HepG2 (cell line): ENCODE results near the gene PSMD12. TPM values are rescaled to one million over a fixed set of nuclear protein-coding genes. Genes with fewer than 3 reads are reported as not detected.

ENCODE experiments used
- AGO2 ChIP-seq: fragments of 200-400 bp; formaldehyde crosslinking; optimal IDR thresholded peaks from 2 replicates; pipeline ENCODE3; 2017; ENCODE audit warnings: mild to moderate bottlenecking, low read depth, low read length, moderate library complexity
- ATF3 ChIP-seq: sonication (generic); formaldehyde crosslinking; IDR thresholded peaks from 2 replicates; pipeline ENCODE4 v1.4.0; 2020; ENCODE audit warnings: missing genetic modification reagents
- DPF2 ChIP-seq: sonication (generic); formaldehyde crosslinking; IDR thresholded peaks from 2 replicates; pipeline ENCODE4 v1.4.0; 2020; ENCODE audit warnings: mild to moderate bottlenecking, low read depth, missing genetic modification reagents, borderline replicate concordance
- MLLT10 ChIP-seq: sonication (generic); formaldehyde crosslinking; IDR thresholded peaks from 2 replicates; pipeline ENCODE4 v1.4.0; 2020; ENCODE audit warnings: missing genetic modification reagents
- MYPOP ChIP-seq: sonication (generic); formaldehyde crosslinking; IDR thresholded peaks from 2 replicates; pipeline ENCODE4 v1.8.1; 2023; ENCODE audit warnings: mild to moderate bottlenecking, moderate library complexity, missing genetic modification reagents
- PATZ1 ChIP-seq: sonication (generic); formaldehyde crosslinking; IDR thresholded peaks from 2 replicates; pipeline ENCODE4 v1.4.0; 2020; ENCODE audit warnings: missing genetic modification reagents
- TBX3 ChIP-seq: fragments of 450-650 bp; IDR thresholded peaks from 2 replicates; pipeline ENCODE4 v1.6.1; 2017; ENCODE audit warnings: antibody characterized with exemption, mild to moderate bottlenecking, inconsistent platforms, borderline replicate concordance
- TFDP1 ChIP-seq: IDR thresholded peaks from 2 replicates; pipeline ENCODE4 v1.6.1; 2016; ENCODE audit warnings: missing compliant biosample characterization, missing genetic modification reagents, borderline replicate concordance
- TGIF2 ChIP-seq: IDR thresholded peaks from 2 replicates; pipeline ENCODE4 v1.6.1; 2016; ENCODE audit warnings: control low read depth, missing compliant biosample characterization
- TRAFD1 ChIP-seq: sonication (generic); formaldehyde crosslinking; IDR thresholded peaks from 2 replicates; pipeline ENCODE4 v1.5.1; 2020; ENCODE audit warnings: missing genetic modification reagents, mild to moderate bottlenecking, borderline replicate concordance
- ZBTB33 ChIP-seq: sonication (generic); formaldehyde crosslinking; IDR thresholded peaks from 2 replicates; pipeline ENCODE4 v1.4.0; 2020; ENCODE audit warnings: missing genetic modification reagents
- ZBTB38 ChIP-seq: sonication (generic); formaldehyde crosslinking; IDR thresholded peaks from 2 replicates; pipeline ENCODE4 v1.5.1; 2020; ENCODE audit warnings: mild to moderate bottlenecking, missing genetic modification reagents
- ZFX ChIP-seq: sonication (generic); formaldehyde crosslinking; IDR thresholded peaks from 2 replicates; pipeline ENCODE4 v1.4.0; 2020; ENCODE audit warnings: mild to moderate bottlenecking, low read depth, missing genetic modification reagents, moderate library complexity
- ZNF282 ChIP-seq: fragments of 450-650 bp; IDR thresholded peaks from 2 replicates; pipeline ENCODE4 v1.6.1; 2018; ENCODE audit not compliant: partially characterized antibody
- ZNF382 ChIP-seq: sonication (generic); formaldehyde crosslinking; IDR thresholded peaks from 2 replicates; pipeline ENCODE4 v1.5.0; 2020; ENCODE audit warnings: missing genetic modification reagents, mild to moderate bottlenecking, borderline replicate concordance
- ZNF720 ChIP-seq: sonication (generic); formaldehyde crosslinking; IDR thresholded peaks from 2 replicates; pipeline ENCODE4 v1.4.0; 2020; ENCODE audit warnings: missing genetic modification reagents
- ZNF775 ChIP-seq: sonication (generic); formaldehyde crosslinking; IDR thresholded peaks from 2 replicates; pipeline ENCODE4 v1.4.0; 2020; ENCODE audit warnings: missing genetic modification reagents, mild to moderate bottlenecking, moderate library complexity, borderline replicate concordance
- ZSCAN30 ChIP-seq: sonication (generic); formaldehyde crosslinking; IDR thresholded peaks from 2 replicates; pipeline ENCODE4 v1.5.0; 2020; ENCODE audit warnings: mild to moderate bottlenecking, missing genetic modification reagents
- polyA plus RNA-seq, 8 experiments: library from polyadenylated mRNA; depleted of rRNA in 3 of 8; stranded (reverse) in 7 of 8; unstranded in 1 of 8; fragments of >200 nt; fragmentation: Illumina TruSeq in 4 of 8; extraction: Trizol in 4 of 8; gene quantifications; 2 replicates each; pipeline versions ENCODE4 v1.2.1 to v1.2.3, GENCODE V29; 2011 to 2016; ENCODE audit warnings: low read depth in 4 of 8, missing spikeins in 1 of 8, mixed read lengths in 1 of 8; ENCODE audit not compliant: insufficient read depth in 1 of 8
- total RNA-seq, 5 experiments: library from RNA; depleted of rRNA; stranded (reverse); fragments of >200 nt; fragmentation: Illumina TruSeq; extraction: Trizol; gene quantifications; 2 replicates each; pipeline ENCODE4 v1.2.3, GENCODE V29; 2016; ENCODE audit warnings: low read depth in 1 of 5

The PSMD12 gene
- total and polyA plus RNA-seq, 2 of the 13 experiments (the other 11 are each of a cell fraction or from before 2014, with no cell fraction given): 27.4 to 71.7 TPM

GRCh38 chr17:67293251-67294203, 72.8 kb downstream of the PSMD12 start (continued):
- 0 out of 2 replicates have a peak, but pooled peaks have one; percentile 15 for TF ChIP-seq ZBTB33 (CRISPR knock-in tag)
- TF ChIP-seq ZNF382: no peak
- no peak for TF ChIP-seq MLLT10 (CRISPR knock-in tag)
- no peak for TF ChIP-seq ZNF775 (CRISPR knock-in tag)
- no peak for TF ChIP-seq MYPOP
- TF ChIP-seq ZSCAN30 (CRISPR knock-in tag): no peak
- TF ChIP-seq AGO2: no peak
- TF ChIP-seq ATF3 (CRISPR knock-in tag): no peak
- no peak for TF ChIP-seq TBX3
- TF ChIP-seq TRAFD1: no peak
- TF ChIP-seq TGIF2 (CRISPR knock-in tag): no peak
- peak; percentile 44 for TF ChIP-seq PATZ1
- peak; percentile 71 for TF ChIP-seq ZFX (CRISPR knock-in tag)
- peak; percentile 76 for TF ChIP-seq ZBTB38 (CRISPR knock-in tag)
- no peak for TF ChIP-seq ZNF720 (CRISPR knock-in tag)
- no peak for TF ChIP-seq TFDP1 (CRISPR knock-in tag)
- TF ChIP-seq DPF2 (CRISPR knock-in tag): no peak
- no peak for TF ChIP-seq ZNF282
